ENCODE measurements around the gene LCN2. TPM values are rescaled to one million over a fixed set of nuclear protein-coding genes. Genes with fewer than 3 reads are reported as not detected.

LCN2 gene
- total and polyA plus RNA-seq, 2 experiments from 2014 or later = not detected

DNA sequence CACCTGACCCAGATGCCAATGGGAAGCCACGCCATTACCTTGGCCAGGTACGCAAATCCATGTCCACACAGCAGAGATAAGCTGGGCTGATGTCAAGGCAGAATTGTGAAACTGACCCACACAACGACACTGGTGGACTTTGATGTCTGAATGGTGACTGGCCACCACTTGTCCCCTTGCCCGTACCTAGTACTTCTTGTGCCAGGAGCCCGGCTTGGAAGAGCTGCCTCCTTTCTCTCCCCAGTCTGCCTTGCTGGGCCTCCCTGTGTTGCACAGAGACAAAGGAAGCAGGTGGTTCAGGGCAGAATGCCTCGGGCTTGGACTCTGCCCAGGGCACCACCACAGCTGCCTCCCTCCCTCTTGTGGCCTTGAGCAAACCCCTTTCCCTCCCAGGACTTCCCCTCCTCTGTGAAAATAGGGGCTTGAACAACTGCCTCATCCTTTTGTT is 45.1 kb upstream of the LCN2 start:
- no peaks in the 10 kb centered on the region for H3K27me3 ChIP-seq (replicated peaks; ENCODE audit: insufficient read depth)
- H3K4me1 ChIP-seq (ENCODE audit: insufficient read depth) = peaks cover 12% of the 10 kb centered on the region
- H2AFZ ChIP-seq = no peak overlapping the region
- H3K4me2 ChIP-seq (ENCODE audit: unreplicated experiment) = no peak overlapping the region
- no peak for TF ChIP-seq EZH2 (IDR thresholded peaks at IDR 0.05; ENCODE audit: insufficient read depth, poor library complexity, severe bottlenecking)
- TF ChIP-seq EZH2phosphoT487 (IDR thresholded peaks at IDR 0.05; ENCODE audit: insufficient read depth, low read depth) = no peak
- 61 to 67% methylated on average over 6 of the region's 6 CpGs for WGBS, 2 experiments (ENCODE audit: low coverage in 1 of 2, low lambda C conversion rate in 2 of 2, missing lambda C conversion rate in 2 of 2)
- H3K4me3 ChIP-seq = no peak overlapping the region
- H3K79me2 ChIP-seq (ENCODE audit: insufficient read depth) = peaks cover 40% of the 10 kb centered on the region
- H4K20me1 ChIP-seq (ENCODE audit: insufficient read depth) = no peaks in the 10 kb centered on the region
- H3K9me3 ChIP-seq (ENCODE audit: low read depth) = no peaks in the 10 kb centered on the region
- DNase-seq = no peak
- in situ Hi-C loops (cut with MboI) = loop anchor here (10.0 kb wide), 1 partner anchor 159 kb away; no protein-coding TSS in a partner anchor
- H3K9ac ChIP-seq = no peak overlapping the region
- no peaks in the 10 kb centered on the region for H3K9me2 ChIP-seq (ENCODE audit: insufficient read depth)
- H3K27ac ChIP-seq = no peak overlapping the region
- peaks cover 16% of the 10 kb centered on the region for H3F3A ChIP-seq (ENCODE audit: insufficient read depth)
- peaks cover 17% of the 10 kb centered on the region; the same call in 1 of the 2 replicates for H3K36me3 ChIP-seq (ENCODE audit: low read depth)

DNA sequence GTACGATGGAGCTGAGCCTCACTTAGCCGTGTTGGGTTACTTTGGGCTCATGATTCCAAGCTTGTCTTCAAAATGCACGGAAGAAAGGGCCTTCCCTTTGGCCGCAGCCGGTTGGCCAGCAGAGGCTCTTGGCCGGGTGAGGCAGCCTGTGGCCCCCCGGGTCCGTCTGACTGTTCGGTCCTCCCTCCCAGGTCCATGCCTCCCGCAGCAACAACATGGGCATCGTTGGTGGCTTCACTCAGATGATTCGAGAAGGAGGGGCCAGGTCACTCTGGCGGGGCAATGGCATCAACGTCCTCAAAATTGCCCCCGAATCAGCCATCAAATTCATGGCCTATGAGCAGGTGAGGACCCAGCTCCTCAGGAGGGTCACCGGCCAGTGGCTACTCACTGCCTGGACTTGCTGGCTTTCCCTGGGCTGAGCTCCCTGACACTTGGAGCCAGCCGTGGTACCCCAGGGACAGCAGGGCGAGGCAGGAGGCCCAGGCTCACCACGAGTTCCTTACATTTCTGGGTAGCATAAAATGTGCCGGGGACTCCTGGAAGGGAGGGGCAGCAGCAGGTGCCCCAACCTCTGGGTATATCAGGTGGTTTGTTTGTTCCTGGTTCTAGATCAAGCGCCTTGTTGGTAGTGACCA is 43.6 kb upstream of the LCN2 start:
- Histone ChIP-seq H4K20me1 (ENCODE audit: insufficient read depth) (no peaks in the 10 kb centered on the region), H3K9ac (no peak overlapping the region), H3K27me3 (replicated peaks; ENCODE audit: insufficient read depth) (no peaks in the 10 kb centered on the region), H3K79me2 (ENCODE audit: insufficient read depth) (peaks cover 25% of the 10 kb centered on the region), H3F3A (ENCODE audit: insufficient read depth) (peaks cover 7% of the 10 kb centered on the region; the same call in 1 of the 2 replicates), H2AFZ (no peak overlapping the region), H3K4me1 (ENCODE audit: insufficient read depth) (no peaks in the 10 kb centered on the region), H3K4me3 (no peak overlapping the region), H3K9me3 (ENCODE audit: low read depth) (no peaks in the 10 kb centered on the region), H3K27ac (no peak overlapping the region), H3K36me3 (ENCODE audit: low read depth) (peaks cover 17% of the 10 kb centered on the region; the same call in 1 of the 2 replicates), H3K9me2 (ENCODE audit: insufficient read depth) (no peaks in the 10 kb centered on the region), H3K4me2 (ENCODE audit: unreplicated experiment) (no peak overlapping the region)
- 89 to 90% methylated on average over 21 of the region's 21 CpGs for WGBS, 2 experiments (ENCODE audit: low coverage in 1 of 2, low lambda C conversion rate in 2 of 2, missing lambda C conversion rate in 2 of 2)
- TF ChIP-seq EZH2 (IDR thresholded peaks at IDR 0.05; ENCODE audit: insufficient read depth, poor library complexity, severe bottlenecking) = no peak
- no peak for TF ChIP-seq EZH2phosphoT487 (IDR thresholded peaks at IDR 0.05; ENCODE audit: insufficient read depth, low read depth)
- in situ Hi-C loops (cut with MboI) = loop anchor here (10.0 kb wide), 1 partner anchor 161 kb away; no protein-coding TSS in a partner anchor
- DNase-seq = no peak

GRCh38 chr9:128106181-128106939 is 42.9 kb upstream of the LCN2 start:
- no peaks in the 10 kb centered on the region for H3K9me3 ChIP-seq (ENCODE audit: low read depth)
- in situ Hi-C loops (cut with MboI) = loop anchor here (10.0 kb wide), 1 partner anchor 162 kb away; no protein-coding TSS in a partner anchor
- no peak for TF ChIP-seq EZH2phosphoT487 (IDR thresholded peaks at IDR 0.05; ENCODE audit: insufficient read depth, low read depth)
- no peak for TF ChIP-seq EZH2 (IDR thresholded peaks at IDR 0.05; ENCODE audit: insufficient read depth, poor library complexity, severe bottlenecking)
- no peak overlapping the region for H3K4me3 ChIP-seq
- no peaks in the 10 kb centered on the region for H3K9me2 ChIP-seq (ENCODE audit: insufficient read depth)
- H4K20me1 ChIP-seq (ENCODE audit: insufficient read depth) = no peaks in the 10 kb centered on the region
- peaks cover 14% of the 10 kb centered on the region; the same call in 1 of the 2 replicates for H3K36me3 ChIP-seq (ENCODE audit: low read depth)
- H3K4me2 ChIP-seq (ENCODE audit: unreplicated experiment) = no peak overlapping the region
- H2AFZ ChIP-seq = no peak overlapping the region
- DNase-seq = no peak
- WGBS, 2 experiments (ENCODE audit: low coverage in 1 of 2, low lambda C conversion rate in 2 of 2, missing lambda C conversion rate in 2 of 2) = 85 to 88% methylated on average over 22 to 23 of the region's 23 CpGs
- H3K4me1 ChIP-seq (ENCODE audit: insufficient read depth) = no peaks in the 10 kb centered on the region
- no peak overlapping the region for H3K27ac ChIP-seq
- peaks cover 18% of the 10 kb centered on the region for H3K79me2 ChIP-seq (ENCODE audit: insufficient read depth)
- no peaks in the 10 kb centered on the region for H3K27me3 ChIP-seq (replicated peaks; ENCODE audit: insufficient read depth)
- peaks cover 9% of the 10 kb centered on the region; the same call in 1 of the 2 replicates for H3F3A ChIP-seq (ENCODE audit: insufficient read depth)
- no peak overlapping the region for H3K9ac ChIP-seq

GRCh38 chr9:128106940-128107467 is 42.2 kb upstream of the LCN2 start:
- Histone ChIP-seq H3F3A (ENCODE audit: insufficient read depth) (peaks cover 9% of the 10 kb centered on the region; the same call in 1 of the 2 replicates), H3K9ac (no peak overlapping the region), H4K20me1 (ENCODE audit: insufficient read depth) (no peaks in the 10 kb centered on the region), H3K9me2 (ENCODE audit: insufficient read depth) (no peaks in the 10 kb centered on the region), H3K4me3 (no peak overlapping the region), H3K9me3 (ENCODE audit: low read depth) (no peaks in the 10 kb centered on the region), H3K36me3 (ENCODE audit: low read depth) (peaks cover 11% of the 10 kb centered on the region; the same call in 1 of the 2 replicates), H3K4me1 (ENCODE audit: insufficient read depth) (no peaks in the 10 kb centered on the region), H3K79me2 (ENCODE audit: insufficient read depth) (peaks cover 12% of the 10 kb centered on the region), H3K4me2 (ENCODE audit: unreplicated experiment) (no peak overlapping the region), H3K27ac (no peak overlapping the region), H3K27me3 (replicated peaks; ENCODE audit: insufficient read depth) (no peaks in the 10 kb centered on the region), H2AFZ (no peak overlapping the region)
- DNase-seq = no peak
- TF ChIP-seq EZH2 (IDR thresholded peaks at IDR 0.05; ENCODE audit: insufficient read depth, poor library complexity, severe bottlenecking) (no peak), EZH2phosphoT487 (IDR thresholded peaks at IDR 0.05; ENCODE audit: insufficient read depth, low read depth) (no peak)
- WGBS, 2 experiments (ENCODE audit: low coverage in 1 of 2, low lambda C conversion rate in 2 of 2, missing lambda C conversion rate in 2 of 2) = 92 to 94% methylated on average over 23 of the region's 23 CpGs
- in situ Hi-C loops (cut with MboI) = loop anchor here (10.0 kb wide), 1 partner anchor 162 kb away; no protein-coding TSS in a partner anchor

Data from GM23248 (cell line).